Testis (tissue), 3 donors: Measurements from ENCODE around the gene SMAD6. TPM values are rescaled to one million over a fixed set of nuclear protein-coding genes. Genes with fewer than 3 reads are reported as not detected.

Source experiments
- DNase-seq: peaks from one replicate; pipeline ENCODE4 v3.0.0-alpha.2; 2019
- H3K27ac ChIP-seq, 2 donors: fragments of 200-600 bp; sonication (generic); one replicate each; pipeline ENCODE4 v1.5.1; 2019
- H3K27me3 ChIP-seq: fragments of 200-600 bp; sonication (generic); one replicate; pipeline ENCODE4 v1.5.1; 2019
- H3K36me3 ChIP-seq: fragments of 200-600 bp; sonication (generic); one replicate; pipeline ENCODE4 v1.5.1; 2017; ENCODE audit warnings: low read depth; ENCODE audit errors: missing control alignments
- H3K4me1 ChIP-seq: fragments of 200-600 bp; sonication (generic); one replicate; pipeline ENCODE4 v1.5.1; 2019
- H3K4me3 ChIP-seq, 2 donors: fragments of 200-600 bp; sonication (generic); one replicate each; pipeline ENCODE4 v1.5.1; 2017 to 2019
- H3K9me3 ChIP-seq: fragments of 200-600 bp; sonication (generic); one replicate; pipeline ENCODE4 v1.5.1; 2017
- CTCF ChIP-seq, 3 experiments: fragments of 450-650 bp in 2 of 3; fragments of 200-600 bp in 1 of 3; sonication (generic) in 1 of 3; IDR thresholded peaks; one replicate each; pipeline ENCODE4 v1.5.1; 2016 to 2019; ENCODE audit warnings: antibody characterized with exemption in 3 of 3, mild to moderate bottlenecking in 2 of 3, moderate library complexity in 1 of 3
- POLR2A ChIP-seq: fragments of 450-650 bp; IDR thresholded peaks from one replicate; pipeline ENCODE4 v1.6.1; 2017; ENCODE audit warnings: antibody characterized with exemption, mild to moderate bottlenecking, moderate library complexity
- WGBS, 2 donors: methylation state at CpG; one replicate each; pipeline ENCODE4 v1.1.5; 2018; 5-methylcytosine and 5-hydroxymethylcytosine counted together
- intact Hi-C: fragments of 100-400 bp; cut with DNase I; formaldehyde crosslinking; loops from one replicate; pipeline ENCODE4 v1.15.1; 2023; ENCODE audit warnings: low total_unique reads
- polyA plus RNA-seq: library from polyadenylated mRNA; stranded (reverse); fragments of 350-450 nt; fragmentation: Illumina TruSeq; extraction: RNeasy Lipid Tissue Mini Kit (QIAGEN cat#74804); gene quantifications from one replicate; pipeline ENCODE4 v1.2.3, GENCODE V29; 2014; ENCODE audit warnings: low read depth, low replicate concordance; ENCODE audit not compliant: insufficient read depth
- total RNA-seq, 2 donors: library from RNA; depleted of rRNA; stranded (reverse); fragments of >200 nt; gene quantifications; one replicate each; pipeline ENCODE4 v1.2.3, GENCODE V29; 2016

The SMAD6 gene
- total and polyA plus RNA-seq, 3 donors from 2014 or later = 3.2 to 19.4 (median 17.5) TPM

DNA sequence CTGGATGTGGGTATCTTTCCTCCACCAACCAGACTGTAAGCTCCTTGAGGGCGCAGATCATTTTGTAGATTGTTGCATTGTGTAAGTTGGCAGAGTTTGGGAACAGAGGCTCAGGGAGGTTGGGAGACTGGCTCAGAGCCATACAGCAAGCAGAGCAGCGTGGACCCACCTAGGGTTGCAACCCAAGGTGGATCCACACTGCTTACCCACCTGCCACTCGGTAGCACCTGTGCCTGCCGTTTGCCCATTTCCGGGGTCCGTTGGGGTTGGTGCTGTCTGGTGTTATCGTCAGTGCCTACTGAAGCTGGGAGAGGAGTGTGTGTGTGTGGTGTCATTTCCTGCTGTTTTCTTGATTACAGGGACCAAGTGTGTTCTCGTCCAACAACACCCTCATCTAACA is 19.0 kb downstream of the SMAD6 start:
- Histone ChIP-seq H3K9me3 (no peaks in the 10 kb centered on the region), H3K27ac (no peak overlapping the region), H3K27me3 (no peaks in the 10 kb centered on the region), H3K4me3 (no peak overlapping the region), H3K36me3 (no peaks in the 10 kb centered on the region), H3K4me1 (no peaks in the 10 kb centered on the region)
- WGBS, 2 donors = 90 to 91% methylated on average over 7 to 8 of the region's 8 CpGs
- TF ChIP-seq POLR2A (no peak), CTCF (IDR thresholded peaks at IDR 0.05) (no peak)
- intact Hi-C loops = no loop called here
- no peak for DNase-seq

- DNase-seq = no peak
- no peaks in the 10 kb centered on the region for H3K4me1 ChIP-seq
- TF ChIP-seq CTCF (IDR thresholded peaks at IDR 0.05) (no peak), POLR2A (no peak)
- H3K36me3 ChIP-seq = no peaks in the 10 kb centered on the region
- no peak overlapping the region for H3K27ac ChIP-seq
- 78 to 80% methylated on average over 4 of the region's 4 CpGs for WGBS, 2 donors
- H3K4me3 ChIP-seq = no peak overlapping the region
- no peaks in the 10 kb centered on the region for H3K27me3 ChIP-seq
- H3K9me3 ChIP-seq = no peaks in the 10 kb centered on the region
- intact Hi-C loops = no loop called here
Observed at GRCh38 chr15:66721501-66721937, 19.5 kb downstream of the SMAD6 start.

DNA sequence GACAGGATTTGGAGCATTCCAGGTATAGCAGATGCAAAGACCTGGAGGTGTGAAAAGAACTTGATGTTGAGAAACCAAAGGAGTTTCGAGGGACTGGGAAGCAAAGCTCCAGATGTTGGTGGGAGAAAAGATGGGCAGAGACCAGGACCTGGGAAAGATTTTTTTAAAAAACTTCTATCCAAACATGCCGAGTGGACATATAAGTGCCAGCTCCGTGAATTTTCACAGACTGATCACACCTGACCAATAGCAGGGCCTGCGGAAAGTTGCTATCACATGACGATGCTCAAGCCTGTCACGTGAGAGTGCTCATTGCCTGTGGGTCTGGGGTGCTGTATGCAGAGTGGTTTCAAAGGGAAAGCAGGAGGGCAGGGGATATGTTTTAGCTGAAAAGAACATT is 19.9 kb downstream of the SMAD6 start:
- Histone ChIP-seq H3K4me3 (no peak overlapping the region), H3K4me1 (no peaks in the 10 kb centered on the region), H3K27me3 (no peaks in the 10 kb centered on the region), H3K27ac (no peak overlapping the region), H3K36me3 (no peaks in the 10 kb centered on the region), H3K9me3 (no peaks in the 10 kb centered on the region)
- 77 to 86% methylated on average over 6 of the region's 6 CpGs for WGBS, 2 donors
- TF ChIP-seq POLR2A (no peak), CTCF (IDR thresholded peaks at IDR 0.05) (no peak)
- intact Hi-C loops = no loop called here
- DNase-seq = no peak

DNA sequence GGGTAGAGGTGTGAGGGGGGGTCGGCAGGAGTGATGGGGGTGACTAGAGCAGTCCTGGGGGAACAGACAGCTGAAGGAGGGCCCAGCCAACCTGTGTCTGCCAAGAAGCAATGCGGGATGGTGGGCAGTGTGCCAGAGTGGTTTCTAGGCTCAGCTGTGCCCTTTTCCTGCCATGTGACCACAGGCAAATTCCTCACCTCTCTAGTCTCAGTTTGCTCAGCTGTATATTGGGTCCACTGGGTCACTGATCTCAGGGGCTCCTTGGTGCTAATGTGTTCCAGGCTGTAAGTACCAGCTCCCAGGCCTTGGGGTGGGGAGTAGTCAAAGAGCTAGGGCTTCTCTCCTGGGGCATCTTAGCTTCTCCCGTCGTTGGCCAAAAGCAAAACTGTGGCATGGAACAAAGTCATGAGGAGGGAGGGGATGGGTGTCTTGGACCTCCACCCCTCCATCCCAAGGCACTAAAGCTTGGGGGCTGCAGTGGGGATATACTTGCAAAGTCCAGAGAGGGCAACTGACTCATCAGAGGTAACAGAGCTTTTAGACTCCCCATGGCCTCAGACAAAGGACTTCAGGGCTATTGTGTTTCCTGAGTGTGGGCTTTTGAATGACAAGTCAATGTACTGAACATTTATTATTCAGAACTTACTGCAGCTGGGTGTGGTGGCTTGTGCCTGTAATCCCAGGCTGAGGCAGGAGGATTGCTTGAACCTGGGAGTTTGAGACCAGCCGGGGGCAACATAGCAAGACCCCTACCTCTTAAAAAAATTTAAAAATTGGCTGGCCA is 20.9 kb downstream of the SMAD6 start:
- H3K4me1 ChIP-seq = no peaks in the 10 kb centered on the region
- TF ChIP-seq POLR2A = no peak
- TF ChIP-seq CTCF (IDR thresholded peaks at IDR 0.05) = no peak
- intact Hi-C loops = no loop called here
- 79 to 82% methylated on average over 5 of the region's 5 CpGs for WGBS, 2 donors
- H3K27me3 ChIP-seq = no peaks in the 10 kb centered on the region
- no peaks in the 10 kb centered on the region for H3K9me3 ChIP-seq
- no peaks in the 10 kb centered on the region for H3K36me3 ChIP-seq
- DNase-seq = no peak
- H3K27ac ChIP-seq = no peak overlapping the region
- H3K4me3 ChIP-seq = no peak overlapping the region
